ENCODE measurements around the gene CYFIP1. TPM values are rescaled to one million over a fixed set of nuclear protein-coding genes. Genes with fewer than 3 reads are reported as not detected.

Gene CYFIP1
- total RNA-seq, 1 experiment from 2014 or later: 143 TPM

- Histone ChIP-seq H3K27ac (ENCODE audit: low read depth, low read length) (no peak overlapping the region), H2AFZ (ENCODE audit: low read depth, low read length, poor library complexity, severe bottlenecking) (no peak overlapping the region), H3K9me2 (ENCODE audit: insufficient read depth) (no peaks in the 10 kb centered on the region), H3K4me1 (ENCODE audit: control insufficient read depth in 1 of 2, insufficient read depth in 2 of 2, low read length in 2 of 2) (no peaks in the 10 kb centered on the region), H3K4me2 (ENCODE audit: low read length) (no peak overlapping the region), H3K27me3 (ENCODE audit: insufficient read depth, low read length) (no peaks in the 10 kb centered on the region), H3K9ac (ENCODE audit: low read length) (no peak overlapping the region), H3K4me3 (replicated peaks in 1 of 2; ENCODE audit: low read depth in 1 of 2, low read length in 2 of 2) (no peak overlapping the region), H4K20me1 (ENCODE audit: insufficient read depth) (no peaks in the 10 kb centered on the region), H3K9me3 (ENCODE audit: control insufficient read depth in 1 of 2, insufficient read depth in 1 of 2, low read depth in 1 of 2, low read length in 2 of 2) (no peaks in the 10 kb centered on the region), H3K36me3 (ENCODE audit: control insufficient read depth in 1 of 2, insufficient read depth in 2 of 2, low read length in 2 of 2) (no peaks in the 10 kb centered on the region), H3K79me2 (ENCODE audit: insufficient read depth, low read length) (peaks cover 96% of the 10 kb centered on the region)
- POLR2A ChIA-PET: no interaction called here
- RAD21 ChIA-PET (ENCODE audit: low non-redundant PET in 1 of 2, low total read pairs in 2 of 2, uncharacterized antibody in 2 of 2, unreplicated experiment in 2 of 2): no interaction called here
- ATAC-seq (no peak), DNase-seq (ENCODE audit: low read depth, low spot score) (no peak)
- intact Hi-C loops (cut with micrococcal nuclease): no loop called here
- CTCF ChIA-PET: no interaction called here
- BruUV-seq (replicated peaks): no TSS peak
- TF ChIP-seq EZH2 (IDR thresholded peaks at IDR 0.05): no peak
- TF ChIP-seq SRF (IDR thresholded peaks at IDR 0.05; ENCODE audit: low read depth): no peak
- no peak for TF ChIP-seq RAD21 (IDR thresholded peaks at IDR 0.05; ENCODE audit: low read depth)
- TF ChIP-seq EGR1 (IDR thresholded peaks at IDR 0.05; ENCODE audit: low read depth): no peak
- TF ChIP-seq CBX3 (IDR thresholded peaks at IDR 0.05; ENCODE audit: low read depth): no peak
- TF ChIP-seq EZH2phosphoT487 (IDR thresholded peaks at IDR 0.05; ENCODE audit: borderline replicate concordance): no peak
- TF ChIP-seq ZBTB33 (IDR thresholded peaks at IDR 0.05; ENCODE audit: extremely low read depth, insufficient replicate concordance, low read length): no peak
- no peak for TF ChIP-seq REST (IDR thresholded peaks at IDR 0.05; ENCODE audit: low read depth)
- TF ChIP-seq TCF7L2 (IDR thresholded peaks at IDR 0.05; ENCODE audit: borderline replicate concordance, extremely low read depth, insufficient read depth, insufficient read length): no peak
- TF ChIP-seq CEBPB (IDR thresholded peaks at IDR 0.05; ENCODE audit: low read depth): no peak
- no peak for TF ChIP-seq SP1 (IDR thresholded peaks at IDR 0.05; ENCODE audit: low read depth)
- TF ChIP-seq MAX (IDR thresholded peaks at IDR 0.05): no peak
- TF ChIP-seq ZFX (IDR thresholded peaks at IDR 0.05): no peak
- TF ChIP-seq POLR2AphosphoS5 (IDR thresholded peaks at IDR 0.05; ENCODE audit: low read depth, low read length): no peak
- TF ChIP-seq JUND (IDR thresholded peaks at IDR 0.05): no peak
- no peak for TF ChIP-seq SIN3A (IDR thresholded peaks at IDR 0.05; ENCODE audit: low read depth)
- no peak for TF ChIP-seq ZNF274 (IDR thresholded peaks at IDR 0.05; ENCODE audit: low read depth, low read length)
- no peak for TF ChIP-seq FOSL1 (IDR thresholded peaks at IDR 0.05; ENCODE audit: low read depth)
Observed at GRCh38 chr15:22958487-22959280, 21.5 kb downstream of the CYFIP1 start.

Data from HCT116 (cell line).